ENCODE results near the gene SLC14A1. TPM values are rescaled to one million over a fixed set of nuclear protein-coding genes. Genes with fewer than 3 reads are reported as not detected.

SLC14A1 gene
- polyA plus RNA-seq (2011; rRNA removed) (73.9 and 80.5 TPM in 2 replicates), polyA minus RNA-seq (2011; rRNA and poly(A)+ RNA removed) (87.7 and 104 TPM in 2 replicates)

- H3K27me3 ChIP-seq (ENCODE audit: control insufficient read depth, insufficient read depth, low read length) = no peaks in the 10 kb centered on the region
- H3K9me3 ChIP-seq (ENCODE audit: control insufficient read depth, insufficient read depth, low read length) = peaks cover 5% of the 10 kb centered on the region; the same call in 1 of the 2 replicates
- ChIA-PET POLR2A (interaction anchor here (1.1 kb wide), 1 partner anchor 79 kb away, joined by 3 read pairs; no protein-coding TSS in a partner anchor), CTCF (interaction anchor here (0.6 to 5.9 kb wide), 20 partner anchors 9 to 350 kb away, joined by 3 to 67 read pairs (median 6); no protein-coding TSS in a partner anchor)
- no peak for TF ChIP-seq CTCF (IDR thresholded peaks at IDR 0.05; ENCODE audit: low read depth, low read length)
- no peak within 1 kb of the TSS for H3K27ac ChIP-seq (ENCODE audit: low read depth, low read length)
- DNase-seq (ENCODE audit: low read depth, low spot score) = no peak
- peak within 1 kb of the TSS; percentile 59 for H3K4me3 ChIP-seq (ENCODE audit: low read depth, low read length)
Observed at GRCh38 chr18:45723567-45724355, at the start of gene SLC14A1. TSS of gene SLC14A1 (plus strand) at chr18:45724181. CDS start at chr18:45730321, 6,140 bp downstream.

- no peak overlapping the region for H3K27ac ChIP-seq (ENCODE audit: low read depth, low read length)
- POLR2A ChIA-PET = no interaction called here
Observed at GRCh38 chr18:45677276-45677807, 46.6 kb upstream of the SLC14A1 start.

DNA sequence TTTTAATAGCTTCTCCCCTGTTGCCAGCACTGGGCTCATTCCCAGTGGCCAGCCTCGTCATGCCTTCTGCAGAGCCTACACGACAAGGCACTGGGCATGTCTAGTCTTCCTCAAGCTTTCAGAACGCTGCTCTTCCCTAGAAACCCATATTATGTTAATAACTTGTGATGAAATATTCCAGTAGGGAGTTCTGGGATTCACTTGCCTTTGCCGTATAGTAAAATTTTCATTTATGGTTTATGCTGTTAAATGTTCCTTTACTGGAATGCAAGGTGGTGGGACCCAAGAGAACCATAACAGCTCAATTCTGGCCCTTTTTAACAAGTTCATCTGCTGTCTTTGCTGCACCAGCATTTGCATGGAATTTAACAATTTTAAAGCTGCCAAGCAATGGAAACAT is 45.5 kb upstream of the SLC14A1 start:
- ChIA-PET CTCF (interaction anchor here (0.7 to 1.3 kb wide), 5 partner anchors 12 to 202 kb away, joined by 3 to 5 read pairs (median 3); no protein-coding TSS in a partner anchor), POLR2A (no interaction called here)
- Histone ChIP-seq H3K27ac (ENCODE audit: low read depth, low read length) (no peak overlapping the region), H3K9me3 (ENCODE audit: control insufficient read depth, insufficient read depth, low read length) (no peaks in the 10 kb centered on the region), H3K27me3 (ENCODE audit: control insufficient read depth, insufficient read depth, low read length) (peaks cover 2% of the 10 kb centered on the region), H3K4me3 (ENCODE audit: low read depth, low read length) (no peak overlapping the region)
- TF ChIP-seq CTCF (IDR thresholded peaks at IDR 0.05; ENCODE audit: low read depth, low read length) = no peak
- DNase-seq (ENCODE audit: low read depth, low spot score) = no peak

More at GRCh38 chr18:45677276-45677807, 46.6 kb upstream of the SLC14A1 start:
- Histone ChIP-seq H3K9me3 (ENCODE audit: control insufficient read depth, insufficient read depth, low read length) (no peaks in the 10 kb centered on the region), H3K27me3 (ENCODE audit: control insufficient read depth, insufficient read depth, low read length) (peaks cover 2% of the 10 kb centered on the region), H3K4me3 (ENCODE audit: low read depth, low read length) (no peak overlapping the region)
- TF ChIP-seq CTCF (IDR thresholded peaks at IDR 0.05; ENCODE audit: low read depth, low read length) = no peak
- CTCF ChIA-PET = interaction anchor here (1.0 to 2.5 kb wide), 3 partner anchors 13 to 202 kb away, joined by 3 to 7 read pairs (median 4); no protein-coding TSS in a partner anchor
- DNase-seq (ENCODE audit: low read depth, low spot score) = no peak

GRCh38 chr18:45678850-45679249 is 45.1 kb upstream of the SLC14A1 start:
- POLR2A ChIA-PET = no interaction called here

More at GRCh38 chr18:45678850-45679249, 45.1 kb upstream of the SLC14A1 start:
- peaks cover 2% of the 10 kb centered on the region for H3K27me3 ChIP-seq (ENCODE audit: control insufficient read depth, insufficient read depth, low read length)
- TF ChIP-seq CTCF (IDR thresholded peaks at IDR 0.05; ENCODE audit: low read depth, low read length) = no peak
- H3K9me3 ChIP-seq (ENCODE audit: control insufficient read depth, insufficient read depth, low read length) = no peaks in the 10 kb centered on the region
- no peak overlapping the region for H3K4me3 ChIP-seq (ENCODE audit: low read depth, low read length)
- DNase-seq (ENCODE audit: low read depth, low spot score) = no peak
- CTCF ChIA-PET = interaction anchor here (0.7 to 1.3 kb wide), 3 partner anchors 14 to 201 kb away, joined by 3 to 5 read pairs (median 4); no protein-coding TSS in a partner anchor
- H3K27ac ChIP-seq (ENCODE audit: low read depth, low read length) = no peak overlapping the region
